Measurements from ENCODE around the gene TRIM43B.
A peak's percentile ranks its signal among the peaks of the same experiment; 100 is the strongest.
"Not testable (repeated sequence)": the region's sequence is repeated elsewhere in the genome, so short reads cannot be mapped to it uniquely, and the experiment has no call there.

Gene TRIM43B

DNA sequence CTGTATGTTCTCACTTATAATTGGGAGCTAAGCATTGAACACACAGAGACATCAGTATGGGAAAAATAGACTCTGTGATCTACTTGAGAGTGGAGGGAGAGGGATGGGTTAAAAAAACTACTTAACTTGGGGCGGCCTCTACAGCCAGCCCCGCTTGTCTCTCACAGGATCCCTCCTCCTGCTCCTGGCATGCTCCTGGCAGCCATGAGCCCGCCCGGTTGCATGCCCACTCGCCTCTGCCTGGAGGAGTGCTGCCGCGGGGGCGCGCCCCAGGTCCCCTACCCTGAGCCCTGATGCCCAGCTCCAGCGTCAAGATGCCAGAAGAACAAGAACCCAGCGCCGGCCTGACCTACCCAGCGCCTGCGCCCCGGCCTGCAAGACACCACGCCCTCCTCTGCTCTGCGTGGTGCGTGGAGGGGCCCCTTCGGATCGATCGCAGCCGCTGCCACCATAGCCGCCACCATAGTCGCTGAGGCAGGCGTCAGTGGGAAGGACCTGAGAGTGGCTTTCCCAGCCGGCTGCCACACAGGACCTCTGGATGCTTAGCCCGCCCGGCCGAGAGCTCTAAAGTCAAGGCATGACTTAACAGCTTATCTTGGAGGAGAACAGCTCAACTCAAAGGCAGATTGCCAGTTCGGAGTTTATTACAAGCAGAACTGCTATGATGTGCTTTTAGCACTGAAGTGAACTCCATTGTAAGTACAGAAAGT, 49.2 kb downstream of the TRIM43B start:
- ATAC-seq: peak; percentile 38

DNA sequence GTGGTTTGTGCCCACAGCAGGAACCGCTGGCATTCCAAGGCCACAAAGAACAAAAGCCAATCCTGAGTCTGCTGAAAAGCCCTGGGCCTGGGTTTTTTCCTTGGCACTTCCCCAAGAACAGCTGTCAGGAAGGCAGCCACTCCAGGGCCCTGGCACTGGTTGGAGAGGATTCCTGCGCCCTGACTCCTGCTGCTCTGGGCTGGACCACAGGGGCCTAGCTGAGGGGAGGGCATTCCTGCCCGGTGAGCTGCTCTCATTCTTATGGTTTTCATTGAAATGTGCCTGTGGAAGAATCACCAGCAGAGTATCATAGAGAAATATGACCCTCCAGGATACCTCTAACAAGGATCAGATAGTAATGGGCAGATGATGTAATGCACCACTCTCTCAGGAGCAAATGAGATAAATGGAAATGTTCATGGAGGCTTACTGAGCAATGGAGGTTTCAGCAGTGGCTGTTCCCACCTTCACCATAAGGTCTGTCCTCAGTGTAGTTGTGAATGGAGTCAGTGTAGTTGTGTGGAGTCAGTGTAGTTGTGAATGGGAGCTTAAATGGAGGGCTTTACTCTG, 50.0 kb downstream of the TRIM43B start:
- peak; percentile 95 for ATAC-seq

DNA sequence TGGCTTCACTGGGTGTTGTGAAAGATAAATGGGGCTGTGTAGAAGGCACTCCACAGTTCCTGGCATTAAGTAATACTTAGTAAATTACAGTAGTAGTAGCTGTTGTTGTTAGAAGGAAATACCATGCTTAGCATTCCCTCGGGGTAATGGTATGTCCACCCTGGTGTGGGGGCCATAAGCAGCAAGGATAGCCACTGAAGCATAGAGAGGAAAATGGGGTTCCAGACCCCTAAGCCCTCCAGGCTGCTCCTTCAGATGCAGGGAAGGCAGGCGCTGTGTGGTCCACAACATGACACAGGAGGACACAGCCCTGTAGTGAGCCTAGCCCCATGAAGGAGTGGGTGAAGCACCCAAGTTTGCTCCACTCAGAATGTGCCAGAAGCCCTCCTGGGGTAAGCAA, 50.6 kb downstream of the TRIM43B start:
- ATAC-seq: not testable (repeated sequence)

- peak; percentile 28 for ATAC-seq
Observed at GRCh38 chr2:95433373-95433772, 51.2 kb downstream of the TRIM43B start.

DNA sequence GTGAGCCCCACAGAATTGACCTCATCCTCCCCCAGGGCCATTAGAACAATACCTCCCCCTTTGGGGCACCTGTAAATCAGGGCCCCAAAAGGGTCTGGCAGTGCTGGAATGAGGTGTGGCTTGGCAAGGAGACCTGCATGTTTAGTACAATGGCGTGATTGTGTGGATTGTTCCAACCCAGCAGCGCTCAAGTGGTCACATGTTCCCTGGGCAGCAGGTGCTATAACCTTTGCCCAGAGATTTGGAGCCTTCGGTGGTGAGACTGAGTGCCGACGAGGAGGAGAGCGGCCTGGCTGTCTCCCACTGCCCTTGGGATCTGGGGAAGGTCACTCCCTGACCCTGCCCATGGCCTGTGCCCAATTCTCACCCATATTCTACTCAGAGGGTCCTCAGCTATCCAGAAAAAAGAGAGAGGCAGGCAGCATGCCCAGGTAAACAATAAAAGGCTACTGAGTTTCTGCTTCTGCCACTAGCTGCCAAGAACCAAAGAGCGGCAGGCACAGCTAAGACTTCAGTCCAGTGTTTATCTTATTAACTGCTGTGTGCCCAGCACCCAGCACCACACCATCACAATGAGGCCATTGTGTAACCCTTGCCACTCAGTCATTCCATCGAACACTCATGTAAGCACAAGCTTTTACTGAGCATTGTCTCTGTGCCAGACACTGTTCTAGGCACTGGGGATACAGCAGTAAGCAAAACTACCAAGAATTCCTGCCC, 54.6 kb downstream of the TRIM43B start:
- not testable (repeated sequence) for ATAC-seq

GRCh38 chr2:95427196-95427867, 57.2 kb downstream of the TRIM43B start:
- not testable (repeated sequence) for ATAC-seq
